Astrocyte (in vitro differentiated cells and primary cell): ENCODE results near the gene SYNGR1.

ENCODE experiments used
- EZH2 ChIP-seq: IDR thresholded peaks from 2 replicates; pipeline ENCODE4 v1.6.1; 2012; ENCODE audit warnings: mild to moderate bottlenecking, low read length, inconsistent platforms; ENCODE audit not compliant: insufficient read depth
- TF ChIP-seq, protein P1 (sequence below): IDR thresholded peaks from 2 replicates; pipeline ENCODE4 v1.5.1; 2011; ENCODE audit warnings: low read depth, mild to moderate bottlenecking, inconsistent platforms, low read length, moderate library complexity; ENCODE audit not compliant: insufficient read depth

DNA sequence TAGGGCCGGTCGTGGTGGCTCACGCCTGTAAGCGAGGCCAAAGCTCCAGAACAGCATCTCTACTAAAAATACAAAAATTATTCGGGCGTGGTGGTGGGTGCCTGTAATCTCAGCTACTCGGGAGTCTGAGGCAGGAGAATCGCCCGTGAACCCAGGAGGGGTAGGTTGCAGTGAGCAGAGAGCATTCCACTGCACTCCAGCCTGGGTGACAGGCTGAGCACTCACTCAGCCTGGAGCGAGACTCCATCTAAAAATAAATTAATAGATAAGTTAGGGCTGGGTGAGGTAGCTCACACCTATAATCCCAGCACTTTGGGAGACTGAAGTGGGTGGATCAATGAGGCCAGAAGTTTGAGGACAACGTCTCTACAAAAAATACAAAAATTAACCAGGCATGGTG, 39.6 kb downstream of the SYNGR1 start:
- TF ChIP-seq, protein P1, sequence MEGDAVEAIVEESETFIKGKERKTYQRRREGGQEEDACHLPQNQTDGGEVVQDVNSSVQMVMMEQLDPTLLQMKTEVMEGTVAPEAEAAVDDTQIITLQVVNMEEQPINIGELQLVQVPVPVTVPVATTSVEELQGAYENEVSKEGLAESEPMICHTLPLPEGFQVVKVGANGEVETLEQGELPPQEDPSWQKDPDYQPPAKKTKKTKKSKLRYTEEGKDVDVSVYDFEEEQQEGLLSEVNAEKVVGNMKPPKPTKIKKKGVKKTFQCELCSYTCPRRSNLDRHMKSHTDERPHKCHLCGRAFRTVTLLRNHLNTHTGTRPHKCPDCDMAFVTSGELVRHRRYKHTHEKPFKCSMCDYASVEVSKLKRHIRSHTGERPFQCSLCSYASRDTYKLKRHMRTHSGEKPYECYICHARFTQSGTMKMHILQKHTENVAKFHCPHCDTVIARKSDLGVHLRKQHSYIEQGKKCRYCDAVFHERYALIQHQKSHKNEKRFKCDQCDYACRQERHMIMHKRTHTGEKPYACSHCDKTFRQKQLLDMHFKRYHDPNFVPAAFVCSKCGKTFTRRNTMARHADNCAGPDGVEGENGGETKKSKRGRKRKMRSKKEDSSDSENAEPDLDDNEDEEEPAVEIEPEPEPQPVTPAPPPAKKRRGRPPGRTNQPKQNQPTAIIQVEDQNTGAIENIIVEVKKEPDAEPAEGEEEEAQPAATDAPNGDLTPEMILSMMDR = no peak
- no peak for TF ChIP-seq EZH2
